ENCODE measurements around the gene EIF2B2.

EIF2B2 gene

GRCh38 chr14:75013290-75013689 lies 10.6 kb downstream of the EIF2B2 start:
- TF ChIP-seq, protein P1, sequence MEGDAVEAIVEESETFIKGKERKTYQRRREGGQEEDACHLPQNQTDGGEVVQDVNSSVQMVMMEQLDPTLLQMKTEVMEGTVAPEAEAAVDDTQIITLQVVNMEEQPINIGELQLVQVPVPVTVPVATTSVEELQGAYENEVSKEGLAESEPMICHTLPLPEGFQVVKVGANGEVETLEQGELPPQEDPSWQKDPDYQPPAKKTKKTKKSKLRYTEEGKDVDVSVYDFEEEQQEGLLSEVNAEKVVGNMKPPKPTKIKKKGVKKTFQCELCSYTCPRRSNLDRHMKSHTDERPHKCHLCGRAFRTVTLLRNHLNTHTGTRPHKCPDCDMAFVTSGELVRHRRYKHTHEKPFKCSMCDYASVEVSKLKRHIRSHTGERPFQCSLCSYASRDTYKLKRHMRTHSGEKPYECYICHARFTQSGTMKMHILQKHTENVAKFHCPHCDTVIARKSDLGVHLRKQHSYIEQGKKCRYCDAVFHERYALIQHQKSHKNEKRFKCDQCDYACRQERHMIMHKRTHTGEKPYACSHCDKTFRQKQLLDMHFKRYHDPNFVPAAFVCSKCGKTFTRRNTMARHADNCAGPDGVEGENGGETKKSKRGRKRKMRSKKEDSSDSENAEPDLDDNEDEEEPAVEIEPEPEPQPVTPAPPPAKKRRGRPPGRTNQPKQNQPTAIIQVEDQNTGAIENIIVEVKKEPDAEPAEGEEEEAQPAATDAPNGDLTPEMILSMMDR (IDR thresholded peaks at IDR 0.05), result no peak
- Histone ChIP-seq H3K9me3 (no peaks in the 10 kb centered on the region), H3K36me3 (peaks cover 32% of the 10 kb centered on the region), H3K4me3 (ENCODE audit: low read depth in 1 of 2, low read length in 1 of 2) (no peak overlapping the region), H3K27ac (no peak overlapping the region), H3K27me3 (no peaks in the 10 kb centered on the region), H3K4me1 (ENCODE audit: control insufficient read depth in 1 of 2, insufficient read depth in 1 of 2, low read depth in 1 of 2, low read length in 1 of 2) (no peaks in the 10 kb centered on the region)

- peaks cover 10% of the 10 kb centered on the region for H3K36me3 ChIP-seq
- H3K4me1 ChIP-seq (ENCODE audit: control insufficient read depth in 1 of 2, insufficient read depth in 1 of 2, low read depth in 1 of 2, low read length in 1 of 2), result no peaks in the 10 kb centered on the region
These were observed 12.8 kb downstream of the EIF2B2 start for GRCh38 chr14:75015496-75015895.

DNA sequence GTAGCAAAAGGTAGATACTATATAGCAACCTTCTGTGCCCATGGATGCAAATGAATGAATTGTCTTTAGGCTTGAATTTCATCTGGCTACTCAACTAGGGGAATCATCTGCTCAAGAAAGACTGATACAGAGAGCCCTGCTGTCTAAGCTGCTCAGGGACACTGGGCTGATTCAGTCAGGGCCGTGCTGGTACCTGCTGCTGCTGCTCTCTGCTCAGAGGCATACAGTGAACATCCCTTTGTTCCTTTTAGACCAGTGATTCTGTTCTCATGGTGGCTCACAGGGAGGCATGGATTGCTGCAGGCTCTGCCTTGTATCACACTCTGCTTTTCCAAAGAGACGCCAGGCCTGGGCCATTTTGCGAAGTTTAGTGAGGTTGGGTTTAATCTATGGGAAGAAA lies 14.1 kb downstream of the EIF2B2 start:
- Histone ChIP-seq H3K27me3 (no peaks in the 10 kb centered on the region), H3K4me3 (ENCODE audit: low read depth in 1 of 2, low read length in 1 of 2) (no peak overlapping the region), H3K9me3 (no peaks in the 10 kb centered on the region), H3K36me3 (no peaks in the 10 kb centered on the region), H3K4me1 (ENCODE audit: control insufficient read depth in 1 of 2, insufficient read depth in 1 of 2, low read depth in 1 of 2, low read length in 1 of 2) (no peaks in the 10 kb centered on the region), H3K27ac (no peak overlapping the region)
- TF ChIP-seq, protein P1 (IDR thresholded peaks at IDR 0.05), result no peak

More at GRCh38 chr14:75015496-75015895, 12.8 kb downstream of the EIF2B2 start:
- Histone ChIP-seq H3K9me3 (no peaks in the 10 kb centered on the region), H3K4me3 (ENCODE audit: low read depth in 1 of 2, low read length in 1 of 2) (no peak overlapping the region), H3K27me3 (no peaks in the 10 kb centered on the region), H3K27ac (no peak overlapping the region)
- TF ChIP-seq, protein P1 (IDR thresholded peaks at IDR 0.05), result no peak

- Histone ChIP-seq H3K27ac (no peak overlapping the region), H3K4me1 (ENCODE audit: control insufficient read depth in 1 of 2, insufficient read depth in 1 of 2, low read depth in 1 of 2, low read length in 1 of 2) (no peaks in the 10 kb centered on the region), H3K9me3 (no peaks in the 10 kb centered on the region), H3K27me3 (no peaks in the 10 kb centered on the region), H3K4me3 (ENCODE audit: low read depth in 1 of 2, low read length in 1 of 2) (no peak overlapping the region), H3K36me3 (no peaks in the 10 kb centered on the region)
- TF ChIP-seq, protein P1 (IDR thresholded peaks at IDR 0.05), result no peak
These were observed 16.0 kb downstream of the EIF2B2 start for GRCh38 chr14:75018694-75019093.

- Histone ChIP-seq H3K4me1 (ENCODE audit: control insufficient read depth in 1 of 2, insufficient read depth in 1 of 2, low read depth in 1 of 2, low read length in 1 of 2) (no peaks in the 10 kb centered on the region), H3K9me3 (no peaks in the 10 kb centered on the region), H3K27ac (no peak overlapping the region), H3K27me3 (no peaks in the 10 kb centered on the region), H3K36me3 (no peaks in the 10 kb centered on the region), H3K4me3 (ENCODE audit: low read depth in 1 of 2, low read length in 1 of 2) (no peak overlapping the region)
- TF ChIP-seq, protein P1 (IDR thresholded peaks at IDR 0.05), result no peak
These were observed 19.9 kb downstream of the EIF2B2 start for GRCh38 chr14:75022655-75023054.

GRCh38 chr14:75023108-75023507 lies 20.4 kb downstream of the EIF2B2 start:
- H3K36me3 ChIP-seq, result no peaks in the 10 kb centered on the region
- TF ChIP-seq, protein P1 (IDR thresholded peaks at IDR 0.05), result no peak
- H3K9me3 ChIP-seq, result no peaks in the 10 kb centered on the region
- no peak overlapping the region for H3K4me3 ChIP-seq (ENCODE audit: low read depth in 1 of 2, low read length in 1 of 2)
- no peaks in the 10 kb centered on the region for H3K27me3 ChIP-seq
- no peaks in the 10 kb centered on the region for H3K4me1 ChIP-seq (ENCODE audit: control insufficient read depth in 1 of 2, insufficient read depth in 1 of 2, low read depth in 1 of 2, low read length in 1 of 2)
- no peak overlapping the region for H3K27ac ChIP-seq
